WTC11 (cell line): ENCODE measurements around the gene DUSP6.

ENCODE experiments used
- CTCF ChIP-seq: fragments of 200-600 bp; IDR thresholded peaks from 2 replicates; pipeline ENCODE4 v1.8.0; 2022; ENCODE audit warnings: antibody characterized with exemption
- E2F1 ChIP-seq: sonication (generic); formaldehyde crosslinking; IDR thresholded peaks from 2 replicates; pipeline ENCODE4 v1.8.0; 2022; ENCODE audit warnings: mild to moderate bottlenecking, missing genetic modification reagents
- JUN ChIP-seq: sonication (generic); formaldehyde crosslinking; IDR thresholded peaks from 2 replicates; pipeline ENCODE4 v1.8.0; 2023; ENCODE audit warnings: mild to moderate bottlenecking, missing genetic modification reagents
- TP53 ChIP-seq: sonication (generic); formaldehyde crosslinking; IDR thresholded peaks from 2 replicates; pipeline ENCODE4 v1.8.1; 2023; ENCODE audit warnings: mild to moderate bottlenecking, missing genetic modification reagents
- ZBTB21 ChIP-seq: sonication (generic); formaldehyde crosslinking; IDR thresholded peaks from 2 replicates; pipeline ENCODE4 v1.8.1; 2023; ENCODE audit warnings: mild to moderate bottlenecking, missing genetic modification reagents, borderline replicate concordance
- ZNF138 ChIP-seq: sonication (generic); formaldehyde crosslinking; conservative IDR thresholded peaks from 2 replicates; pipeline ENCODE4 v1.8.1; 2022; ENCODE audit warnings: mild to moderate bottlenecking, moderate library complexity, missing genetic modification reagents
- ZNF219 ChIP-seq: sonication (generic); formaldehyde crosslinking; IDR thresholded peaks from 2 replicates; pipeline ENCODE4 v1.8.0; 2023; ENCODE audit warnings: missing genetic modification reagents, mild to moderate bottlenecking, borderline replicate concordance
- ZNF512 ChIP-seq: sonication (generic); formaldehyde crosslinking; IDR thresholded peaks from 2 replicates; pipeline ENCODE4 v1.8.1; 2022; ENCODE audit warnings: missing genetic modification reagents, borderline replicate concordance
- TF ChIP-seq, protein P1 (sequence below): sonication (generic); formaldehyde crosslinking; conservative IDR thresholded peaks from 2 replicates; pipeline ENCODE4 v1.8.1; 2022; ENCODE audit warnings: mild to moderate bottlenecking, missing genetic modification reagents
- TF ChIP-seq, protein P2 (sequence below): sonication (generic); formaldehyde crosslinking; IDR thresholded peaks from 2 replicates; pipeline ENCODE4 v1.8.0; 2023; ENCODE audit warnings: missing genetic modification reagents
- TF ChIP-seq, protein P3 (sequence below): sonication (generic); formaldehyde crosslinking; IDR thresholded peaks from 2 replicates; pipeline ENCODE4 v1.8.0; 2023; ENCODE audit warnings: mild to moderate bottlenecking, missing genetic modification reagents
- TF ChIP-seq, protein P4 (sequence below): sonication (generic); formaldehyde crosslinking; IDR thresholded peaks from 2 replicates; pipeline ENCODE4 v1.8.1; 2023; ENCODE audit warnings: mild to moderate bottlenecking, missing genetic modification reagents, moderate library complexity

- TF ChIP-seq, protein P1, sequence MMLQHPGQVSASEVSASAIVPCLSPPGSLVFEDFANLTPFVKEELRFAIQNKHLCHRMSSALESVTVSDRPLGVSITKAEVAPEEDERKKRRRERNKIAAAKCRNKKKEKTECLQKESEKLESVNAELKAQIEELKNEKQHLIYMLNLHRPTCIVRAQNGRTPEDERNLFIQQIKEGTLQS (CRISPR knock-in tag), result no peak
- TF ChIP-seq ZNF512 (CRISPR knock-in tag) (no peak), CTCF (no peak), JUN (CRISPR knock-in tag) (no peak), ZBTB21 (CRISPR knock-in tag) (no peak), TP53 (no peak), ZNF138 (CRISPR knock-in tag) (no peak), ZNF219 (CRISPR knock-in tag) (no peak), E2F1 (no peak)
- TF ChIP-seq, protein P2, sequence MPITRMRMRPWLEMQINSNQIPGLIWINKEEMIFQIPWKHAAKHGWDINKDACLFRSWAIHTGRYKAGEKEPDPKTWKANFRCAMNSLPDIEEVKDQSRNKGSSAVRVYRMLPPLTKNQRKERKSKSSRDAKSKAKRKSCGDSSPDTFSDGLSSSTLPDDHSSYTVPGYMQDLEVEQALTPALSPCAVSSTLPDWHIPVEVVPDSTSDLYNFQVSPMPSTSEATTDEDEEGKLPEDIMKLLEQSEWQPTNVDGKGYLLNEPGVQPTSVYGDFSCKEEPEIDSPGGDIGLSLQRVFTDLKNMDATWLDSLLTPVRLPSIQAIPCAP (CRISPR knock-in tag), result no peak
- TF ChIP-seq, protein P3, sequence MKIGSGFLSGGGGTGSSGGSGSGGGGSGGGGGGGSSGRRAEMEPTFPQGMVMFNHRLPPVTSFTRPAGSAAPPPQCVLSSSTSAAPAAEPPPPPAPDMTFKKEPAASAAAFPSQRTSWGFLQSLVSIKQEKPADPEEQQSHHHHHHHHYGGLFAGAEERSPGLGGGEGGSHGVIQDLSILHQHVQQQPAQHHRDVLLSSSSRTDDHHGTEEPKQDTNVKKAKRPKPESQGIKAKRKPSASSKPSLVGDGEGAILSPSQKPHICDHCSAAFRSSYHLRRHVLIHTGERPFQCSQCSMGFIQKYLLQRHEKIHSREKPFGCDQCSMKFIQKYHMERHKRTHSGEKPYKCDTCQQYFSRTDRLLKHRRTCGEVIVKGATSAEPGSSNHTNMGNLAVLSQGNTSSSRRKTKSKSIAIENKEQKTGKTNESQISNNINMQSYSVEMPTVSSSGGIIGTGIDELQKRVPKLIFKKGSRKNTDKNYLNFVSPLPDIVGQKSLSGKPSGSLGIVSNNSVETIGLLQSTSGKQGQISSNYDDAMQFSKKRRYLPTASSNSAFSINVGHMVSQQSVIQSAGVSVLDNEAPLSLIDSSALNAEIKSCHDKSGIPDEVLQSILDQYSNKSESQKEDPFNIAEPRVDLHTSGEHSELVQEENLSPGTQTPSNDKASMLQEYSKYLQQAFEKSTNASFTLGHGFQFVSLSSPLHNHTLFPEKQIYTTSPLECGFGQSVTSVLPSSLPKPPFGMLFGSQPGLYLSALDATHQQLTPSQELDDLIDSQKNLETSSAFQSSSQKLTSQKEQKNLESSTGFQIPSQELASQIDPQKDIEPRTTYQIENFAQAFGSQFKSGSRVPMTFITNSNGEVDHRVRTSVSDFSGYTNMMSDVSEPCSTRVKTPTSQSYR, result no peak
- TF ChIP-seq, protein P4, sequence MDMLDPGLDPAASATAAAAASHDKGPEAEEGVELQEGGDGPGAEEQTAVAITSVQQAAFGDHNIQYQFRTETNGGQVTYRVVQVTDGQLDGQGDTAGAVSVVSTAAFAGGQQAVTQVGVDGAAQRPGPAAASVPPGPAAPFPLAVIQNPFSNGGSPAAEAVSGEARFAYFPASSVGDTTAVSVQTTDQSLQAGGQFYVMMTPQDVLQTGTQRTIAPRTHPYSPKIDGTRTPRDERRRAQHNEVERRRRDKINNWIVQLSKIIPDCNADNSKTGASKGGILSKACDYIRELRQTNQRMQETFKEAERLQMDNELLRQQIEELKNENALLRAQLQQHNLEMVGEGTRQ (CRISPR knock-in tag), result no peak
Observed at GRCh38 chr12:89393551-89394121, 41.3 kb upstream of the DUSP6 start.
